ENCODE results near the gene CPOX.

CPOX gene

GRCh38 chr3:98612996-98613517 lies 19.6 kb upstream of the CPOX start:
- H3K4me1 ChIP-seq (ENCODE audit: control insufficient read depth in 2 of 2, insufficient read depth in 2 of 2, low read length in 2 of 2) = no peaks in the 10 kb centered on the region
- no peaks in the 10 kb centered on the region for H3K36me3 ChIP-seq (ENCODE audit: control insufficient read depth in 2 of 2, insufficient read depth in 2 of 2, low read length in 2 of 2)
- H3K9ac ChIP-seq (ENCODE audit: low read depth in 1 of 2, low read length in 2 of 2) = no peak overlapping the region
- peak overlapping the region; percentile 17 to 22 for H3K27ac ChIP-seq (ENCODE audit: low read depth in 2 of 2, low read length in 2 of 2)
- H3K9me3 ChIP-seq (ENCODE audit: control insufficient read depth in 2 of 2, low read length in 2 of 2) = no peaks in the 10 kb centered on the region
- H3K27me3 ChIP-seq (ENCODE audit: control insufficient read depth in 2 of 2, insufficient read depth in 2 of 2, low read length in 2 of 2) = no peaks in the 10 kb centered on the region
- no peak overlapping the region for H3K4me3 ChIP-seq (ENCODE audit: low read length in 2 of 2)

GRCh38 chr3:98612587-98612986 lies 19.2 kb upstream of the CPOX start:
- Histone ChIP-seq H3K4me3 (ENCODE audit: low read length in 2 of 2) (no peak overlapping the region), H3K27me3 (ENCODE audit: control insufficient read depth in 2 of 2, insufficient read depth in 2 of 2, low read length in 2 of 2) (no peaks in the 10 kb centered on the region), H3K9me3 (ENCODE audit: control insufficient read depth in 2 of 2, low read length in 2 of 2) (no peaks in the 10 kb centered on the region), H3K27ac (ENCODE audit: low read depth in 2 of 2, low read length in 2 of 2) (peak overlapping the region; percentile 17 to 22), H3K9ac (ENCODE audit: low read depth in 1 of 2, low read length in 2 of 2) (no peak overlapping the region), H3K4me1 (ENCODE audit: control insufficient read depth in 2 of 2, insufficient read depth in 2 of 2, low read length in 2 of 2) (no peaks in the 10 kb centered on the region), H3K36me3 (ENCODE audit: control insufficient read depth in 2 of 2, insufficient read depth in 2 of 2, low read length in 2 of 2) (no peaks in the 10 kb centered on the region)

GRCh38 chr3:98608029-98608428 lies 14.6 kb upstream of the CPOX start:
- Histone ChIP-seq H3K9me3 (ENCODE audit: control insufficient read depth in 2 of 2, low read length in 2 of 2) (no peaks in the 10 kb centered on the region), H3K27me3 (ENCODE audit: control insufficient read depth in 2 of 2, insufficient read depth in 2 of 2, low read length in 2 of 2) (no peaks in the 10 kb centered on the region), H3K4me1 (ENCODE audit: control insufficient read depth in 2 of 2, insufficient read depth in 2 of 2, low read length in 2 of 2) (no peaks in the 10 kb centered on the region), H3K4me3 (ENCODE audit: low read length in 2 of 2) (no peak overlapping the region), H3K27ac (ENCODE audit: low read depth in 2 of 2, low read length in 2 of 2) (no peak overlapping the region), H3K36me3 (ENCODE audit: control insufficient read depth in 2 of 2, insufficient read depth in 2 of 2, low read length in 2 of 2) (no peaks in the 10 kb centered on the region), H3K9ac (ENCODE audit: low read depth in 1 of 2, low read length in 2 of 2) (no peak overlapping the region)

GRCh38 chr3:98603580-98603979 lies 10.2 kb upstream of the CPOX start:
- Histone ChIP-seq H3K27me3 (ENCODE audit: control insufficient read depth in 2 of 2, insufficient read depth in 2 of 2, low read length in 2 of 2) (no peaks in the 10 kb centered on the region), H3K27ac (ENCODE audit: low read depth in 2 of 2, low read length in 2 of 2) (no peak overlapping the region), H3K4me3 (ENCODE audit: low read length in 2 of 2) (no peak overlapping the region), H3K36me3 (ENCODE audit: control insufficient read depth in 2 of 2, insufficient read depth in 2 of 2, low read length in 2 of 2) (no peaks in the 10 kb centered on the region), H3K9ac (ENCODE audit: low read depth in 1 of 2, low read length in 2 of 2) (no peak overlapping the region), H3K9me3 (ENCODE audit: control insufficient read depth in 2 of 2, low read length in 2 of 2) (no peaks in the 10 kb centered on the region), H3K4me1 (ENCODE audit: control insufficient read depth in 2 of 2, insufficient read depth in 2 of 2, low read length in 2 of 2) (no peaks in the 10 kb centered on the region)

GRCh38 chr3:98602078-98602678 lies 8.8 kb upstream of the CPOX start:
- no peak overlapping the region for H3K4me3 ChIP-seq (ENCODE audit: low read length in 2 of 2)
- no peaks in the 10 kb centered on the region for H3K9me3 ChIP-seq (ENCODE audit: control insufficient read depth in 2 of 2, low read length in 2 of 2)
- H3K4me1 ChIP-seq (ENCODE audit: control insufficient read depth in 2 of 2, insufficient read depth in 2 of 2, low read length in 2 of 2) = no peaks in the 10 kb centered on the region
- no peak overlapping the region for H3K9ac ChIP-seq (ENCODE audit: low read depth in 1 of 2, low read length in 2 of 2)
- no peaks in the 10 kb centered on the region for H3K36me3 ChIP-seq (ENCODE audit: control insufficient read depth in 2 of 2, insufficient read depth in 2 of 2, low read length in 2 of 2)
- H3K27ac ChIP-seq (ENCODE audit: low read depth in 2 of 2, low read length in 2 of 2) = no peak overlapping the region
- H3K27me3 ChIP-seq (ENCODE audit: control insufficient read depth in 2 of 2, insufficient read depth in 2 of 2, low read length in 2 of 2) = no peaks in the 10 kb centered on the region

- Histone ChIP-seq H3K4me3 (ENCODE audit: low read length in 2 of 2) (no peak overlapping the region), H3K27ac (ENCODE audit: low read depth in 2 of 2, low read length in 2 of 2) (no peak overlapping the region), H3K36me3 (ENCODE audit: control insufficient read depth in 2 of 2, insufficient read depth in 2 of 2, low read length in 2 of 2) (no peaks in the 10 kb centered on the region), H3K4me1 (ENCODE audit: control insufficient read depth in 2 of 2, insufficient read depth in 2 of 2, low read length in 2 of 2) (no peaks in the 10 kb centered on the region), H3K9me3 (ENCODE audit: control insufficient read depth in 2 of 2, low read length in 2 of 2) (no peaks in the 10 kb centered on the region), H3K27me3 (ENCODE audit: control insufficient read depth in 2 of 2, insufficient read depth in 2 of 2, low read length in 2 of 2) (no peaks in the 10 kb centered on the region), H3K9ac (ENCODE audit: low read depth in 1 of 2, low read length in 2 of 2) (no peak overlapping the region)
Measured at GRCh38 chr3:98601180-98601579, 7.8 kb upstream of the CPOX start.

- Histone ChIP-seq H3K4me3 (ENCODE audit: low read length in 2 of 2) (no peak overlapping the region), H3K36me3 (ENCODE audit: control insufficient read depth in 2 of 2, insufficient read depth in 2 of 2, low read length in 2 of 2) (no peaks in the 10 kb centered on the region), H3K27me3 (ENCODE audit: control insufficient read depth in 2 of 2, insufficient read depth in 2 of 2, low read length in 2 of 2) (no peaks in the 10 kb centered on the region), H3K9ac (ENCODE audit: low read depth in 1 of 2, low read length in 2 of 2) (no peak overlapping the region), H3K27ac (ENCODE audit: low read depth in 2 of 2, low read length in 2 of 2) (no peak overlapping the region), H3K4me1 (ENCODE audit: control insufficient read depth in 2 of 2, insufficient read depth in 2 of 2, low read length in 2 of 2) (no peaks in the 10 kb centered on the region), H3K9me3 (ENCODE audit: control insufficient read depth in 2 of 2, low read length in 2 of 2) (no peaks in the 10 kb centered on the region)
Measured at GRCh38 chr3:98600412-98601095, 7.1 kb upstream of the CPOX start.

GRCh38 chr3:98599647-98600411 lies 6.4 kb upstream of the CPOX start:
- Histone ChIP-seq H3K4me3 (ENCODE audit: low read length in 2 of 2) (no peak overlapping the region), H3K9ac (ENCODE audit: low read depth in 1 of 2, low read length in 2 of 2) (no peak overlapping the region), H3K9me3 (ENCODE audit: control insufficient read depth in 2 of 2, low read length in 2 of 2) (no peaks in the 10 kb centered on the region), H3K27me3 (ENCODE audit: control insufficient read depth in 2 of 2, insufficient read depth in 2 of 2, low read length in 2 of 2) (no peaks in the 10 kb centered on the region), H3K4me1 (ENCODE audit: control insufficient read depth in 2 of 2, insufficient read depth in 2 of 2, low read length in 2 of 2) (no peaks in the 10 kb centered on the region), H3K36me3 (ENCODE audit: control insufficient read depth in 2 of 2, insufficient read depth in 2 of 2, low read length in 2 of 2) (no peaks in the 10 kb centered on the region), H3K27ac (ENCODE audit: low read depth in 2 of 2, low read length in 2 of 2) (no peak overlapping the region)

GRCh38 chr3:98598492-98598891 lies 5.1 kb upstream of the CPOX start:
- no peaks in the 10 kb centered on the region for H3K27me3 ChIP-seq (ENCODE audit: control insufficient read depth in 2 of 2, insufficient read depth in 2 of 2, low read length in 2 of 2)
- no peaks in the 10 kb centered on the region for H3K36me3 ChIP-seq (ENCODE audit: control insufficient read depth in 2 of 2, insufficient read depth in 2 of 2, low read length in 2 of 2)

More at GRCh38 chr3:98598492-98598891, 5.1 kb upstream of the CPOX start:
- no peak overlapping the region for H3K9ac ChIP-seq (ENCODE audit: low read depth in 1 of 2, low read length in 2 of 2)
- H3K27ac ChIP-seq (ENCODE audit: low read depth in 2 of 2, low read length in 2 of 2) = no peak overlapping the region
- H3K9me3 ChIP-seq (ENCODE audit: control insufficient read depth in 2 of 2, low read length in 2 of 2) = no peaks in the 10 kb centered on the region
- H3K4me3 ChIP-seq (ENCODE audit: low read length in 2 of 2) = no peak overlapping the region
- H3K4me1 ChIP-seq (ENCODE audit: control insufficient read depth in 2 of 2, insufficient read depth in 2 of 2, low read length in 2 of 2) = no peaks in the 10 kb centered on the region
